Fibroblast of pulmonary artery (primary cell): ENCODE results near the gene CAMTA1.

Experiments
- DNase-seq: peaks from one replicate; pipeline ENCODE4 v3.0.0-alpha.2; 2010; ENCODE audit warnings: low read depth
- H3K4me3 ChIP-seq: replicated peaks from 2 replicates; pipeline ENCODE4 v1.5.1; 2011; ENCODE audit warnings: low read depth, mild to moderate bottlenecking, control low read depth, low read length, moderate library complexity
- CTCF ChIP-seq: IDR thresholded peaks from 2 replicates; pipeline ENCODE4 v1.5.1; 2011; ENCODE audit warnings: mild to moderate bottlenecking, control low read depth, low read length, inconsistent platforms; ENCODE audit errors: missing control alignments

Gene CAMTA1

DNA sequence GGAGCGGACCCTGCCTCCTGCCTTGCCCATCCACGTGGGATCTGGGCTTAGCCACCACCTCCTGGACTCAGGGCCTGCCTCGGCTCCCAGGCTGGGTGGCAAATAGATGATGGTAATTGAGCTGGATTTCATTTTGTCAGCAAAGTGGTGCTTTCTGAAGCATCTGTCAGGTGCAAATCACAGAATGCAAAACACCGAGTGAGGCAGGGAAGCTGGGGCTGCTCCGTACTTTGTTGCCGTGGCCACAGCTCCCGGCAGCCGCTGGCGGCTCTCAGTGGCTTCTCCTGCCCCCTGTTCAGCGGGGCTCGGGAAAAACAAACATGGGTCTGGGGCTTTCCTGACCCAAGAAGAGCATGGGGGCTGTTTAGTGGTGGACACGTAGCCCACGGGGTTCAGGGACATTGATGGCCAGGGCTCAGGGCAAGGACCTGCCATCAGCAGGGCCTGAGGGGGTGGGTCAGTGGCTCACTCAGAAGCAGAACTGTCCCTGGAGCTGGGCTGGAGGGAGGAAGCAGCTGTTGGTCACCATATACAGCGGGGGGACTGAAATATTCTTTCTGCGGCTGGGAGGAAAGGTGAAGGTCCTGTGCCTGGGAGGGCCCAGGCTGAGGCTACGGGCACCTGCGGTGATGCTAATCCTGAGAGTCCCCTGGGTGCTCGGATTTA lies 855.8 kb downstream of the CAMTA1 start:
- H3K4me3 ChIP-seq = no peak overlapping the region
- no peak for DNase-seq
- no peak for TF ChIP-seq CTCF

DNA sequence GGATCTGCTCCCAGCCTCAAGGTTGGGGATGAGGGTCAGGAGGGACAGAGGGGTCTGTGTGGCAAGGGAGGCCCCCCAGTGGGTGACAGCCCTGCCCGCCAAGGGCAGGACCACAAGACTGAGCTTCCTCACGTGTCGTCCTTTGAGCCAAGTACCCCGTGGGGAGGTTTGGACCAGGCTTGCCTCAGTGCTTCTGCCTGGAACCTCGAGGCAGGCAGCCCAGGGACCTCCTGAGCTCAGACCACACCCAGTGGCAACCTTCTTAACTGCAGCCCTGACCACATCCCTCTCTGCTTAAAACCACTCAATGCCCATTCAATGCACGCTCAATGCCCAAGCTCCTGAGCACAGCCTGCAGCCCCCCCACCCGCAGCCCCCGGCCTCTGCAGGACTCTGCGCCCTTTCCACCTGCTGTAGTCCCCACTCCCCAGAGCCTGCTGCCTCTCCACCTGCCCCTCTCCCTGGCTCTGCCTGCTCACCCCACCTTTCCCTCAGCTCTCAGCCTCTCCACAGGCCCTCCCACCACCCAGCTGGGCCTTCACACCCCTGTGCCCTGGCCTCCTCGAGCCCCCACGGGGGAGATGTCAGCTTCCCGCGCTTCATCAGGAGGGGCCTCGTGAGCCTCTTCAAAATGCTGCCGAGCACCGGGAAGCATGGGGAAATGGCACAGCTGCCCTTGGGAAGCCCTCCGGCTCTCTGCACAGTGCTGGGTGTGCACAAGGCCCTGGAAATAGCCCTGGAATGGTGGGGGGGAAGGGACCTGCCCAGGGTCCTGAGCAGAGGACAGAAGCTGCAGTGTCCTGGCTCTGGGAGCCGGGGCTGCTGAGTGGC lies 856.5 kb downstream of the CAMTA1 start:
- no peak overlapping the region for H3K4me3 ChIP-seq
- TF ChIP-seq CTCF = no peak
- DNase-seq = no peak

DNA sequence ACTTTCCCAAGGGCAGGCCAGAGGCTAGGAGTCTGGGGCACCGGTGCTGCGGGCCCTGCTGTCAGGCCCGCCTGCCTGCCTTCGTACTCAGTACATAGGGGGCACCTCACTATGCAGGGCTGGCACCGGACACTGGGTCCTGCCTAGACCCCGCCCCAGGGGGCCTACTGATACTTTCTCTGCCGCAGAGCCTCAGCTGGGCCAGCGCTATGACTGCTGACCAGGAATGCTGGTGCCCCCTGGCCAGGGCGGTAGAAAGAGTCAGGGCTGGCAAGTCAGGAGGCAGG lies 857.1 kb downstream of the CAMTA1 start:
- H3K4me3 ChIP-seq = no peak overlapping the region
- DNase-seq = no peak
- no peak for TF ChIP-seq CTCF

DNA sequence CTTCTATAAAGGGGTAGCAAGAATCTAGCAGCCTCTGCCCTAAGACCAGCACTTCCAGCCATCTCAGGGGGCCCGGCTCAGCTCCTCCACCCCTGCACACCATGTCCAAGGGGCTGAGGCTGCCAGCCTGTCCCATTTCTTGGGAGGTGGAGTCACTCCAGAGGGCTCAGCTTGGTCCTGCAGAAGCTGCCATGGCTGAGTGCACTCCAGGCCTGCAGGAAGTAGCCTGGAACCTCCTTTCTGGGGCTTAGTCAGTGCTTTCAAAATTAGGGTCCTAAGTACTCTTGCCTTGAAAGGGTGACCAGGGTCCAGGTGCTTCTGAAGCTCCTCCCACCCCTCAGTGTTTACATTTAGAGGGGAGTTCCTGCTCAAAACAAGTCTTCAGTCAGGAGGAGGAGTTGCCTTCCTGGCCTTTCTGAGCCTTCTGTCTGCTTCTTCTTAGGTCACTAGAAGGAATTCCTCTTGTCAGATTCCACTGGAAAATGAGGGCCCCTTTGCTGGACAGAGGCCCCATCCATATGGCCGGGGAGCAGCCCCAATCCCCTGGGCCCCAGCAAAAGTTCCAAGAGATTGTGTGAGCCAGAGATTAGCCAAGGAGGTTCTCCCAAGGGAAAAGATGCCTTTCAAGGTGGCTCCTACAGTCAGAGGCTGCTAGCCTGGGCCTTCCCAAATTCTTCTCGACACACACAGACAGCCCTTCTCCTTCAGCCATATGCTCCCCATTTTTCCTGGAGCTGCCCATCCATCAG lies 857.7 kb downstream of the CAMTA1 start:
- DNase-seq = no peak
- H3K4me3 ChIP-seq = no peak overlapping the region
- no peak for TF ChIP-seq CTCF

- TF ChIP-seq CTCF = no peak
- DNase-seq = no peak
These were observed 858.3 kb downstream of the CAMTA1 start for GRCh38 chr1:7643530-7643929.

DNA sequence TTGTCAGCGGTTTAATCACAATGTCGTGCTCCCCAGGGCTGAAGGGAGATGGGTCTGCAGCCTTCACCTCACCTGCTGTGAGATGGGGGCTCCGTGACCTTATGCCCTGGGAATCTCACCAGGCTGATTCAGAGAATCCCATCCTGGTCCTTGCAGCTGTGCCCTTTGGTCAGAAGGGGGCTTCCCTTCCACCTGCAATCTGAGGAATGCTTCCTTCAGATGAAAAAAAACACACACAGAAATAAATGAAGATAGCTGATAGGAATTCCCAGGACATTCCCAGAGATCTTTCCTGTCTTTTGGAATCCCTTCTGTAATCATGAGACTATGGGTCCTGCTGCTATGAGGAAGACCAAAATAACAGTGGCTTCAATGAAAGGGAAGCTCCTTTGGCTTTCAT lies 858.8 kb downstream of the CAMTA1 start:
- DNase-seq = no peak
- TF ChIP-seq CTCF = no peak
- no peak overlapping the region for H3K4me3 ChIP-seq

More at GRCh38 chr1:7643530-7643929, 858.3 kb downstream of the CAMTA1 start:
- no peak overlapping the region for H3K4me3 ChIP-seq
